ENCODE data around the gene ASB10. TPM values are rescaled to one million over a fixed set of nuclear protein-coding genes. Genes with fewer than 3 reads are reported as not detected.

ASB10 gene
- total RNA-seq, 1 experiment from 2014 or later, result not detected

GRCh38 chr7:151148319-151149259 is 38.5 kb downstream of the ASB10 start:
- intact Hi-C loops (cut with micrococcal nuclease), result no loop called here
- Mint-ChIP-seq H3K4me1 (ENCODE audit: insufficient read depth, unreplicated experiment) (peaks cover 10% of the 10 kb centered on the region), H3K4me3 (ENCODE audit: unreplicated experiment) (no peak overlapping the region), H3K27ac (ENCODE audit: low read depth, unreplicated experiment) (no peak overlapping the region), H3K9me3 (ENCODE audit: unreplicated experiment) (no peaks in the 10 kb centered on the region), H3K27me3 (ENCODE audit: insufficient read depth, unreplicated experiment) (no peaks in the 10 kb centered on the region), H3K36me3 (ENCODE audit: insufficient read depth, unreplicated experiment) (peaks cover 12% of the 10 kb centered on the region)
- no peak for TF ChIP-seq CTCF (IDR thresholded peaks at IDR 0.05; ENCODE audit: unreplicated experiment)
- no peak for DNase-seq (ENCODE audit: unreplicated experiment)
- CTCF ChIA-PET, result interaction anchor here (0.5 to 2.4 kb wide), 8 partner anchors 9 to 168 kb away, joined by 3 to 9 read pairs (median 3); no protein-coding TSS in a partner anchor
- POLR2A ChIA-PET, result interaction anchor here (0.7 to 1.7 kb wide), 3 partner anchors 9 to 79 kb away, joined by 3 to 4 read pairs (median 4); no protein-coding TSS in a partner anchor
- BruUV-seq (replicated peaks), result no TSS peak

GRCh38 chr7:151146761-151147160 is 40.3 kb downstream of the ASB10 start:
- Mint-ChIP-seq H3K27ac (ENCODE audit: low read depth, unreplicated experiment) (no peak overlapping the region), H3K4me1 (ENCODE audit: insufficient read depth, unreplicated experiment) (peaks cover 11% of the 10 kb centered on the region), H3K27me3 (ENCODE audit: insufficient read depth, unreplicated experiment) (no peaks in the 10 kb centered on the region), H3K36me3 (ENCODE audit: insufficient read depth, unreplicated experiment) (peaks cover 25% of the 10 kb centered on the region), H3K4me3 (ENCODE audit: unreplicated experiment) (no peak overlapping the region), H3K9me3 (ENCODE audit: unreplicated experiment) (no peaks in the 10 kb centered on the region)
- ChIA-PET POLR2A (interaction anchor here (0.7 to 1.7 kb wide), 4 partner anchors 11 to 93 kb away, joined by 3 to 6 read pairs (median 4); no protein-coding TSS in a partner anchor), CTCF (interaction anchor here (0.6 to 2.4 kb wide), 5 partner anchors 23 to 184 kb away, joined by 3 to 9 read pairs (median 5); no protein-coding TSS in a partner anchor)
- intact Hi-C loops (cut with micrococcal nuclease), result no loop called here
- TF ChIP-seq CTCF (IDR thresholded peaks at IDR 0.05; ENCODE audit: unreplicated experiment), result no peak
- DNase-seq (ENCODE audit: unreplicated experiment), result no peak
- no TSS peak for BruUV-seq (replicated peaks)

- no peak overlapping the region for H3K27ac Mint-ChIP-seq (ENCODE audit: low read depth, unreplicated experiment)
- ChIA-PET POLR2A (interaction anchor here (0.8 to 1.1 kb wide), 2 partner anchors 27 to 88 kb away, joined by 3 to 4 read pairs; no protein-coding TSS in a partner anchor), CTCF (interaction anchor here (0.6 to 1.8 kb wide), 6 partner anchors 13 to 160 kb away, joined by 3 to 7 read pairs (median 4); no protein-coding TSS in a partner anchor)
- intact Hi-C loops (cut with micrococcal nuclease), result no loop called here
- H3K27me3 Mint-ChIP-seq (ENCODE audit: insufficient read depth, unreplicated experiment), result no peaks in the 10 kb centered on the region
- H3K4me3 Mint-ChIP-seq (ENCODE audit: unreplicated experiment), result no peak overlapping the region
- peaks cover 41% of the 10 kb centered on the region for H3K36me3 Mint-ChIP-seq (ENCODE audit: insufficient read depth, unreplicated experiment)
- peaks cover 11% of the 10 kb centered on the region for H3K4me1 Mint-ChIP-seq (ENCODE audit: insufficient read depth, unreplicated experiment)
- no peak for TF ChIP-seq CTCF (IDR thresholded peaks at IDR 0.05; ENCODE audit: unreplicated experiment)
- BruUV-seq (replicated peaks), result no TSS peak
- H3K9me3 Mint-ChIP-seq (ENCODE audit: unreplicated experiment), result no peaks in the 10 kb centered on the region
- no peak for DNase-seq (ENCODE audit: unreplicated experiment)
Observed at GRCh38 chr7:151144387-151144786, 42.7 kb downstream of the ASB10 start.

Measured in MCF 10A (cell line).